Type B pancreatic cell (in vitro differentiated cells): ENCODE data around the gene HOXB8. TPM values are rescaled to one million over a fixed set of nuclear protein-coding genes. Genes with fewer than 3 reads are reported as not detected.

ENCODE experiments used
- DNase-seq: peaks from one replicate; pipeline ENCODE4 v3.0.0; 2021; ENCODE audit warnings: mixed read lengths; ENCODE audit not compliant: unreplicated experiment; ENCODE audit errors: extremely low spot score
- H3K27ac Mint-ChIP-seq: 2 replicates; pipeline ENCODE4 v1.8.0; 2021; ENCODE audit warnings: mild to moderate bottlenecking, mixed read lengths
- H3K27me3 Mint-ChIP-seq: 2 replicates; pipeline ENCODE4 v1.8.0; 2021; ENCODE audit warnings: mixed read lengths
- H3K36me3 Mint-ChIP-seq: 2 replicates; pipeline ENCODE4 v1.8.0; 2021; ENCODE audit warnings: mixed read lengths
- H3K4me1 Mint-ChIP-seq: one replicate; pipeline ENCODE4 v1.8.0; 2021; ENCODE audit warnings: mixed read lengths; ENCODE audit not compliant: unreplicated experiment
- H3K4me3 Mint-ChIP-seq: 2 replicates; pipeline ENCODE4 v1.8.0; 2021; ENCODE audit warnings: mild to moderate bottlenecking, mixed read lengths
- H3K9me3 Mint-ChIP-seq: 2 replicates; pipeline ENCODE4 v1.8.0; 2021; ENCODE audit warnings: mixed read lengths
- CTCF ChIP-seq: fragments of 200-600 bp; sonication (generic); conservative IDR thresholded peaks from 2 replicates; pipeline ENCODE4 v1.5.0; 2021; ENCODE audit warnings: antibody characterized with exemption, mild to moderate bottlenecking
- total RNA-seq: library from RNA; stranded (reverse); gene quantifications from 2 replicates; pipeline ENCODE4 v1.2.1, GENCODE V29; 2021; ENCODE audit warnings: low replicate concordance

Gene HOXB8
- total RNA-seq, 1 donor from 2014 or later: 16.0 TPM

- H3K4me1 Mint-ChIP-seq: peaks cover 26% of the 10 kb centered on the region
- H3K27me3 Mint-ChIP-seq: peaks cover 100% of the 10 kb centered on the region
- H3K9me3 Mint-ChIP-seq: no peaks in the 10 kb centered on the region
- H3K4me3 Mint-ChIP-seq: peak overlapping the region; percentile 84
- H3K27ac Mint-ChIP-seq: no peak overlapping the region
- no peak for TF ChIP-seq CTCF
- DNase-seq: no peak
- peaks cover 21% of the 10 kb centered on the region for H3K36me3 Mint-ChIP-seq
These were observed 13.3 kb downstream of the HOXB8 start for GRCh38 chr17:48601539-48602425.

GRCh38 chr17:48601207-48601538 is 13.9 kb downstream of the HOXB8 start:
- Mint-ChIP-seq H3K4me3 (peak overlapping the region; percentile 19), H3K27me3 (peaks cover 100% of the 10 kb centered on the region), H3K4me1 (peaks cover 30% of the 10 kb centered on the region), H3K27ac (no peak overlapping the region), H3K9me3 (no peaks in the 10 kb centered on the region), H3K36me3 (peaks cover 19% of the 10 kb centered on the region)
- DNase-seq: no peak
- TF ChIP-seq CTCF: no peak

GRCh38 chr17:48600244-48601098 is 14.6 kb downstream of the HOXB8 start:
- Mint-ChIP-seq H3K4me3 (peak overlapping the region; percentile 69), H3K27ac (no peak overlapping the region), H3K4me1 (peaks cover 36% of the 10 kb centered on the region), H3K36me3 (peaks cover 20% of the 10 kb centered on the region), H3K9me3 (no peaks in the 10 kb centered on the region), H3K27me3 (peaks cover 98% of the 10 kb centered on the region)
- no peak for DNase-seq
- TF ChIP-seq CTCF: no peak

- TF ChIP-seq CTCF: no peak
- peak overlapping the region; percentile 91 for H3K4me3 Mint-ChIP-seq
- DNase-seq: no peak
- H3K9me3 Mint-ChIP-seq: no peaks in the 10 kb centered on the region
- peaks cover 18% of the 10 kb centered on the region for H3K36me3 Mint-ChIP-seq
- peaks cover 44% of the 10 kb centered on the region for H3K4me1 Mint-ChIP-seq
- H3K27ac Mint-ChIP-seq: peak overlapping the region; percentile 91
- peaks cover 97% of the 10 kb centered on the region for H3K27me3 Mint-ChIP-seq
These were observed 15.7 kb downstream of the HOXB8 start for GRCh38 chr17:48599354-48599753.

GRCh38 chr17:48598736-48599135 is 16.4 kb downstream of the HOXB8 start:
- Mint-ChIP-seq H3K27me3 (peaks cover 97% of the 10 kb centered on the region), H3K9me3 (no peaks in the 10 kb centered on the region)

More at GRCh38 chr17:48598736-48599135, 16.4 kb downstream of the HOXB8 start:
- DNase-seq: no peak
- TF ChIP-seq CTCF: no peak
- peaks cover 49% of the 10 kb centered on the region for H3K4me1 Mint-ChIP-seq
- H3K36me3 Mint-ChIP-seq: peaks cover 18% of the 10 kb centered on the region
- H3K27ac Mint-ChIP-seq: peak overlapping the region; percentile 91
- H3K4me3 Mint-ChIP-seq: peak overlapping the region; percentile 91
